NB4 (cell line): ENCODE data around the gene CACNG5.

Source experiments
- CTCF ChIP-seq: IDR thresholded peaks from one replicate; pipeline ENCODE4 v1.5.1; 2012; ENCODE audit warnings: low read depth, low read length
- MAX ChIP-seq: IDR thresholded peaks from 2 replicates; pipeline ENCODE4 v1.6.1; 2011; ENCODE audit warnings: low read depth, low read length
- POLR2A ChIP-seq: IDR thresholded peaks from 2 replicates; pipeline ENCODE4 v1.6.1; 2011; ENCODE audit warnings: mild to moderate bottlenecking; ENCODE audit not compliant: insufficient read length; ENCODE audit errors: extremely low read depth

- TF ChIP-seq CTCF (no peak), POLR2A (no peak), MAX (no peak)
Measured at GRCh38 chr17:66840061-66840460, 5.1 kb downstream of the CACNG5 start.
